ENCODE measurements around the gene KAT8.
A peak's percentile ranks its signal among the peaks of the same experiment; 100 is the strongest.
"Not testable (repeated sequence)": the region's sequence is repeated elsewhere in the genome, so short reads cannot be mapped to it uniquely, and the experiment has no call there.

KAT8 gene

DNA sequence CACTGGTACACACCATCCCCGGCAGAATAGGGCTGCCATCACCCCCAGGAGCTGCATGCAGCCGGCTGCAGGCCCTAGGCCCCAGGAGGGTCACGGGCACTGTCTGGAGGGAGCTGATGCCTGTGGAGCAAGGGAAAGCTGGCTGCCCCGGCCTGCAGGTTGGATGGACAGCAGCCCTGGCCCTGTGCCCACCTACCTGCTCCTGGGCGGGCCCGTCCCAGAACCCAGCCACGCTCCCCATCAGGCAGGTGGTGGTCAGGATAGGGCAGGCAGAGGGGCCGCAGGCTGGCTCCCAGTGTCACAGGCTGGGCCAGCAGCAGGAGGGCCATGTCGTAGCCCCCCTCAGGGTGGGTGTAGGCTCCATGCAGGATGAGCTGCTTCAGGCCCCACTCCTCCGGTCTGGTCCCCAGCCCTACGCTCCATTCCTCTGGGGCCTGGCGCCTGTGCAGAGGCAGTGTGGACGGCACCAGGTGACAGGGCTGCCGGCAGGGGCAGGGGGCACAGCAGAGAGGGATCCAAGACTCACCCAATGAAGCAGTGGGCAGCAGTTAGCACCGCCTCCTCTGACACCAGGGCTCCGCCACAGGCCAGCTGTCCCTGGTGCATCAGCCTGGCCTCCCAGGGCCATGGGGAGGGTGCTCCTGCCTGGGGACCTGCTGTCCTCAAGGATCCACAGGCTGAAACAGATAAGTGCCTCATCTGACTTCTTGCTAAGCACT is 32.7 kb upstream of the KAT8 start:
- DNase-seq = no peak

DNA sequence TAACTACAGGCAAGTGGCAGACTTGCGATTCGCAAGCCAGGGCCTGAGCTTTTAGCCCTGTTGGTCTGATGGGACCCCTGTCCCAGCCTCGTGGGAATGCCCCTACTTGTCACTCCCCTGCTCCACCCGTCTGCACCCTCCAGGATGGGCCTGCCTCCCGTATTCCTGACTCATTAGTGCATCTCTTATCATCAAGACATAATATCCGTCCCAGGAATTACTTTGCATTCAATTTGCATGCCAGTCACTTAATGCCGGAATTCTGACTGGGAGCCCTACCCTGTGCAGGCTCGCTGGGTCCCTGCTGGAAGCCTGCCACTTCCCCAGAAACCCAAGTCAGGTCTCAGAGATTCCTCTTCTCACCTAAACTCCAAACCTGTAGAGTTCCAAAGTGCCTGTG is 32.1 kb upstream of the KAT8 start:
- DNase-seq = no peak

DNA sequence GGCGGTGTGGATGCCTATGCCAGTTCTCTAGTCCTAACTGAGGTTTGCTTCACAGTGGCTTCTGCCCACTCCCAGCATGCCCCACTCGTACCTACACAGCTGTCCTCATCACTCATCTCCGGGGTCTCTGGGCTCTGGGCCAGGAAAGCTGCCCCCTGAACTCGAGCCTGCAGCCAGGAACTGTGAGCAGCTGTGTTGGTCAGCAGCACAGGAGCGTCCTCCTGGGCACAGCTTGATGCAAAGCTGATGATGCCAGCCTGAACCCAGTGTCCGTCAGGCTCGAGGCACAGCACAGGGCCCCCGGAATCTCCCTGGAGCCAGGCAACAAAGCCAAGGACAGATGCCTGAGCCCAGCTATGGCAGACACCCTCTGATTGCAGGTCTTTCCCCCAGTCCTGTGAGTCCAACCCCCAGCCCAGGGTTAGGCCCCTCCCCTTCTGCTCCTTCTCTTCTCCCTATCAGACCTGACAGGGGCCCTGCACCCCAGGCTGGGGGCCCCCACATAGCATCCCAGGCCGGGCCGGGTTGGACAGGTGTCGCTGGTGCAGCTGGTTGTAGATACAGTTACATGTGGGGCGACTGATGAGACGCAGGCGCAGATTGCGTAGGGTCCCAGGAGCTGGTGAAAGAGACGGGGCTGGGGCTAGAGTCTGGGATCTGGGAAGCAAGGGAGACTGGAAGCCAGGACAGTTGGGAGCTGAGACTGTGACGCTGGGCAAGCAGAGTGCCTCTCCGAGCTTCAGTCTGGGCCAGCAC is 31.4 kb upstream of the KAT8 start:
- no peak for DNase-seq

DNA sequence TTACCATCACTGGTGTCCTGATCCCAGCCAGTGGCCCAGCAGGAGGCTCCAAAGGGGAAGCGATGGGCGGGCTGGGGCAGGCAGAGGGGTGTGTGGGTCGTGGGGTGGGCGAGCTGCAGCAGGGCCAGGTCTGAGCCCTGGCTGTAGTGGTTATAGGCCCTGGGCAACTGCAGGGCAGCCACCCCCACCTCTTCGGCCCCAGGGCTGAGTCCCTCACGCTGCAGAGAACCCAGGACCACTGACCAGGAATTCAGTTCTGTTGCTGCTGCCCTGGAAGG is 30.9 kb upstream of the KAT8 start:
- no peak for DNase-seq

DNA sequence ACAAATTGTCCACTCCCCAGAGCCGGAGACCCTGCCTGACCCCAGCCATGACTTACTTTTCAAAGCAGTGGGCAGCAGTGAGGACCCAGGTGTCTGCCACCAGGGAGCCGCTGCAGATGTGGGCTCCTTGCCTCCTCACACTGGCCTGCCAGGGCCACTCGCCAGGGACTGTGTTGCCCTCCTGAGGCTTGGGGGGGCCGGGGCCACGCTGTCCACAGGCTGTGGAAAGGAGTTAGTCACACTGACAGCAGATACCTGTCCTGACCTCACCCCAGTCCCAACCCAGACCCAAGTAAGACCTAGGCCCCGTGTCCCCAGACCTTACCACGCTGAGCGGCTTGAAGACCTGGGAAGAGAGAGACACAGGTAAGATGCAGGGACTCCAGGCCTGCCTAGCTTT is 30.0 kb upstream of the KAT8 start:
- no peak for DNase-seq

DNA sequence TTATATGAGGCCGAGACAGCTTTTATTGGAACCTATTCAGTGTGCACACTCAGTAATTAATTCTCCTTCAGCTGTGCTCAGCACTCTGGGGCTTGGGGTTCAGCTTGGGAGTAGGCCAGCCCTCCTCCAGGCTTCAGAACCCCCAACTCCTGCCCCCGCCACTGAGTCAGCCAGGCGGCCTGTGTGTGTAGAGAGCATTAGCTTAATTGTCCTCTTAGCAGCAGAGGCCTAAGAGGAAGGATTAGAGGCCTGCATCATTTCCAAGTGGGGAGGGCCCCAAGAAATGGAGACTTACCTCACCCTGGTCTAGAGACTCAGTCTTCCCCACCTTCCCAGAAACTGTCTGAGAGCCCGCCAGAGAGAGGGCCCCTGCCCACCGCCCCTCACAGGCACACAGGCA is 29.5 kb upstream of the KAT8 start:
- no peak for DNase-seq

DNA sequence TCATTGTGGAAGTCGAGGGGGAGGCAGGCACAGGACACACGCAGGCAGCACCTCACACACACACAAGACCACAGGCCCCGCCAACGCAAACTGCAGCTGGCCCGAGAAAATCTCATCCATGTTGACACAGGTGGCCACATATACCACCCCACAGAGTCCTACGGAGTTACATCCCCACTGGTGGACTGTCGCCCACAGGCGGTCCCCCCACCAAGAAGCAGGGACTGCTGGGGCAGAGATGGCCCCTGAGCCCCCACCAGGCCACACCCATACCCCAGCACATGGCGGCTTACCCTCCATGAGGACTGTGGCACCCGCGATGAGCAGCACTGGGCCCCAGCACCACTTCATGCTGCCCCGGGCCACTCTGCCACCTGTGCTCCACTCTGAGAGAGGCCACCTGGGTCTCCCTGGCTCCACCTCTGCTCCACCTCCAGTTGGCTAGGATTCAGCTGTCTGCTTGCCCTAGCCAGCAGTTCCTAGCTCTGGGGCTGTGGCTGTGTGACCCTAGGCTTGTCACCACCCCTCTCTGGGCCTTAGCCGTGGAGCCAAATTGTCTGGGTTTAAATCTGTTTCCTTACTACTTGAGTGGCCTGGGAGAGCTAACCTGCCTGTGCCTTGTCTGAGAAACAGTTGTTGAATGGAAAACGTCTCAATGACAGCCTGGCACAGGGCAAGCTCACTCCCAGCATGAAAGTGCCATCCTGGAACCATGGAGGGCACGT is 28.8 kb upstream of the KAT8 start, which contains the start of gene PRSS53:
Gene PRSS53, minus strand, starts transcription at position 485 of the 725 bp plus-strand sequence. Its CDS starts 134 bp downstream, at position 351.
- no peak for DNase-seq

DNA sequence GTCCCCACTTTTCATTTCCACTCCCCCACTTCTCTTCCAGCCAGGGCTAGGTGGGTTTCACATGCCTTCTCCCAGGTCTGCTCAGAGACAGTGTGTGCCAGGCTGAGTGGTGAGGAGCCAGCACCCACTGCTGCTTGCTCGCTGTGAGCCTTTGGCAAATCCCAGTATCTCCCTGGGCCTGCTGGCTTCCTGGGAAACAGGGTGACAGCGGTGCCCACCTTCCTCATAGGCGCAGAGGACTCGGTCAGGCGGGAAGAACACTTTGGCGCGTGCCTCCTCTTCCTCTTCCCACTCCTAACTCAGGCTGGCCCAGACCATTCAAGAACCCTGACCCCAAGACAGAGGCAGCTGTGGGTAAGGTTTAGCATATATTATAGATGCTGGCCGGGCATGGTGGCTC is 28.3 kb upstream of the KAT8 start:
- no peak for DNase-seq

DNA sequence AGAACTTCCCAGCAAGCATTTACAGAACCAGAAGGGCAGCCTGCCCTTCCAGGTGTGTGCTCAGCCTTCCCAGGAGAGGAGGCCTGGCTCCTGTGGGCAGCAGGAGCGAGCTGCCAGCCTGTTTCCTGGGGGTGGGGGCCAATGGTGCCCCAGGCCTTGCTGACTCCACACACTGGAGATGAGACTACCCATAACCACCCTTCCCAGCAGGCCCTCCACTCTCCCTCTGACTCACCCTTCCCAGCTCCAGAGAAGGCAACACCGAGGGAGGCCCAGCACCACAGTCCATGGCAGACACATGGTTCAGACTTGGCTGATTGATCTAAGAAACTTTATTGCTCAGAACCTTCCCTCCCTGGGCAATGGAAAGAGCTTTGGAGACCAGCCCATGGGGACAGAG is 26.9 kb upstream of the KAT8 start:
- no peak for DNase-seq

DNA sequence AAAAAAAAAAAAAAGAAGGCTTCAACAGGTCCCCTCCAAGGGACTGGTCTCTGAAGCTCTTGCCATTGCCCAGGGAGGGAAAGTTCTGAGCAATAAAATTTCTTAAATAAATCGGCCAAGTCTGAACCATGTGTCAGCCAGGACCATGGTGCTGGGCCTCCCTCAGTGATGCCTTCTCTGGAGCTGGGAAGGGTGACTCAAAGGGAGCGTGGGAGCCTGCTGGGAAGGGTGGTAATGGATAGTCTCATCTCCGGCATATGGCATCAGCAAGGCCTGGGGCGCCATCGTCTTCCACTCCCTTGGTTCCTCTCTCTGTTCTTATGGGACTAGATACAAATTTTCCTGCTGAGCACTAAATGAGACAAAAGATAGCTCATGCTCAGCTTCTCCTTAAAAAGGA is 25.1 kb upstream of the KAT8 start:
- no peak for DNase-seq

DNA sequence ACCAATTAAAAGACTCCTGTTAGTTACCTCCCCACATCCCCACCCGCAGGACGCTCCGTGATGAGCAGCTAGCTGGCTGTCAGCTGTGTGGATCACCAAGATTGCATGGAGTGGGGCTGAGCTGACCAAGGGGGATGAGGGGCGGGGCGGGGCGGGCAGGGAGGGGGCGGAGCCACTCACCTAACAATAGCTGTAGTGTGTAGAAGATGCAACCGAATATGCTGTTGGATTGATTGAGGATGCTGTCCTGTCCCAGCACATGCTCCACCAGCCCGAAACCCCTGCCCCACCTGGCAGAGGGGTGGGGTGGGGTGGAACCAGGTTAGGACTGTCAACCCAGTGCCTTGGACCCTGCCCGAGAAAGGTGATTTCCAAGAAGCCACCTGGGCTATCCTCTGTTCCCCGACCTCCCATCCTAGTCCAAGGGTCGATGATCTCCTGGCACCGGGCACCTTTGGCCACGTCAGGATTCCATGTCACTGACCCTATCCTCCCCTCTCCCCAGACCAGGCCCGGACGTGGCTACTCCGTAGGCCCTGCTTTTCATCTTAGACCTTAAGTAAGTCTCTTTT is 24.2 kb upstream of the KAT8 start:
- DNase-seq = no peak

DNA sequence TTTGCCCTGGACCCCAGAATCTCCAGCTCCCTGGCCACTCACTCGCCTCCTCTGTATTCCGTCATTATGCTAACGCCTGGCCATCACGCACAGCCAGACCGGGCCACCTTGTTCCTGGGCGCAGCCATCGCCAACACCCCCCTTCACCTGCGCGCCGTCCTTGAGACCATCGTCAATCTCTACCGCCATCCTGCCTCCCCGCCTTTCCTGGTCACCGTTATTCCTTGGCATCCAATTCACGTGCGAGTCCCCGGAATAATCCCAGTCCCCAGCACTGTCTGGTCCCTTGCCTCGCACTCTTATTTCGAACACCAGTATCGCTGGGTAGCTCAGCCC is 23.4 kb upstream of the KAT8 start:
- DNase-seq = no peak

DNA sequence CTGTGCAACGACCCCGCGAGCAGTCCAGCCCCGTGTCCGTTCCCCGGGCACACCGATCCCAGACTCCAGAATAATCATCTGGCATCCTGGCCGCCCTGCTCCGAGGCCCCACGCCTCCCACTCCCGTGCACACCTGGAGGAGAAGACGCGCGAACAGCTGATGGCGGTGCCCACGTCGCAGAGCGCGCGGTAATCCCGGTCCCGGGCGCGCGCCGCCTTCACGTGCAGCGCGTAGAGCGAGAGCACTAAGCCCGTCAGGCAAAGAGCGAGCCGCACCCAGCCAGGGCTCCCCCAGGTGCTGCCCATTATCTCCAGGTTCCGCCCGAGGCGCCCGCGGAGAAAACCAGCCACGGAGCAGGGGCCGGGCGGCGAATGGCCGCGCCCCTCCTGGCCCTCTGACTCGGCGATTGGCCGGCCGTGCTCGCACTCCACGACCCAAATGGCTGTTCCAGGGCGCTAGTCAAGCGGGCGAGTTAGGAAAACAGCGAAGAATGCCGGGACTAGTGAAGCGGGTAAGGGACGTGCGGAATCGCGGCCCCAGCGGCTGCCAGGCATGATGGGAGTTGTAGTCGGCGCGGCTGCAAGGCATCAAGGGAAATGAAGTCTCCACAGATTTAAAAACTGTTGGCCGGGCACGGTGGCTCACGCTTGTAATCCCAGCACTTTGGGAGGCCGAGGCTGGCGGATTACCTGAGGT is 22.9 kb upstream of the KAT8 start, which contains the start of gene VKORC1:
Gene VKORC1, minus strand, starts transcription at position 374 of the 697 bp plus-strand sequence. Its CDS starts 68 bp downstream, at position 306.
- peak; percentile 61 to 81 (median 71) for DNase-seq

DNA sequence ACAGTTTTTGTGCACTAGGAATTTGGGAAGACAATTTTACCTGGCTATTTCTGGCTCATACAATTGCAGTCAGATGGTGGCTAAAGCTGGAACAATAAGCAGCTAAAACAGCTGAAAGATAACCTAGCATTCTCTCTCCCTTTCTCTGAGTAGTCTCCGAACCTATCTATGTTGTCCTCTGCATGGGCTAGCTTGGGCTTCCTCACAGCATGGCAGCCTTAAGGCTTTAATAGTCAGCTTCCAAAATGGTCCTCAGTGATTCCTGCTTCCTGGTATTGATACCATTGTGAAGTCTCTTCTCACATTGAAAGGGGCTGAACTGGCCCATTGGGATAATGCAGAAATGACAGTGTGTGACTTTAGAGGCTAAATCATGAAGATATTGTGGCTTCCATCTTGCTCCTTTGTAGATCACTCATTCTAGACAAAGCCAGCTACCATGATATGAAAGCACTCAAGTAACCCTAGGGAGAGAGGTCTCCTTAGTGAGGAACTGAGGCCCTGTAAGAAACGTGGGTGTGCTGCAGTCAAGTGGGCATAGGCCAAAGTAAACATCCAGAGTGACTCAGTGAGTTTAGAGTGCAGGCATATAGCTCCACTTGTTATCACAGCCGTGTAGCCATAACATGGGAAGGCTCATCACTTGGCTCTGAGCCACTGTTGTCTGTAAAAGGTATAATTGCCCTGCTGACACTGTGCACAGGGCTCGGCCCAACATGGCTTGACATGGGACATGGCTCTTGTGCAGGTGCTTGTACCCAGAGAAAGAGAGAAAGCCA is 17.4 kb upstream of the KAT8 start:
- no peak for DNase-seq

DNA sequence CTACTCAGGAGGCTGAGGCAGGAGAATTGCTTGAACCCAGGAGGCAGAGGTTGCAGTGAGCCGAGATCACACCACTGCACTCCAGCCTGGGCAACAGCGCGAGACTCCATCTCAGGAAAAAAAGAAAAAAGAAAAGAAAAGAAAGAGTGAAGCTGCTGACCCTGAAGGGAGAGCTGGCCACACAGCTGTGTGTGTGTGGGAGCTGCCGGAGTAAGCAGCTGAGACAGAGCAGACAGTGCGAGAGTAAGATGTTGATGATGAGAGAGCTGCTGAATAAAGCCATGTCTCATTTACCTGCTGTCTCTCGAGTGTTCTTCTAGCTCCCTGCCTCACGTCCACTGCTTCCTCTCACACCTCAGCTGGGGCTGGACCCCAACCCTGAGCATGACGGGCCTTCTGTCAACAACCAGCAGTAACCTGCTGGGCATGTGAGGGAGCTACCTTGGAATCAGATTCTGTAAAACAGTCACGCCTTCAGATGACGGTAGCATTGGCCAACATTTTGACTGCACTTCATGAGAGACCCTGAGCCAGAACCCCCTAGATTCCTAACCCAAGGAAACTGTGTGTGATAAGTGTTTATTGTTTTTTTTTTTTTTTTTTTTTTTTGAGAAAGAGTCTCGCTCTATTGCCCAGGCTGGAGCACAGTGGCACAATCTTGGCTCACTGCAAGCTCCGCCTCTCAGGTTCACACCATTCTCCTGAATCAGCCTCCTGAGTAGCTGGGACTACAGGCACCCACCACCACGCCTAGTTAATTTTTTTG is 16.4 kb upstream of the KAT8 start:
- not testable (repeated sequence) for DNase-seq

DNA sequence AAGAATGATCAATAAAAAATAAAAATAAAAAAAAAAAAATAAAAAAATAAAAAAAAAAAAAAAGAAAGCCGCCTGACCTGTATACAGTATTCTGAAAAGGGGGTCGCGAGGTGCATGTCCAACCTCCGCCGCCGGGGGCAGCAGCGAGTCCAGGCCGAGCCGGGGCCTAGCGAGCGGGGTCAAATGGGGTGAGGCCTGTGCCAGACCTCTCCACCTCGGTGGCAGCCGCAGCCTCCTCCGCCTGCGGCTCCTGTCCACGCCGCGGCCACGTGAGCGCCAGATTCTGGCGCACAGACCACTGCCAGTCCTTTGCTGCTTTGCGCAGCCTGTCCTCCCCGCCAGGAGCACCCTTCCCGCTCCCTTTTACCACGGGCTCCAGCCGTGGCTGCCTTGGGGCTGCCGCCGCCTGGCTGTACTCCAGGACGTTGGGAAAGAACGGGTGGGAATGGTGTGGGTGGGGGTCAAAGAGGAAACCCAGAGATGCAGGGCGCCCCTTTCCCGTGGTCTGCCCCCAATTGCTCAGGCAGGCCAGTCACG is 11.7 kb upstream of the KAT8 start:
- DNase-seq = peak; percentile 50 to 73 (median 68)

DNA sequence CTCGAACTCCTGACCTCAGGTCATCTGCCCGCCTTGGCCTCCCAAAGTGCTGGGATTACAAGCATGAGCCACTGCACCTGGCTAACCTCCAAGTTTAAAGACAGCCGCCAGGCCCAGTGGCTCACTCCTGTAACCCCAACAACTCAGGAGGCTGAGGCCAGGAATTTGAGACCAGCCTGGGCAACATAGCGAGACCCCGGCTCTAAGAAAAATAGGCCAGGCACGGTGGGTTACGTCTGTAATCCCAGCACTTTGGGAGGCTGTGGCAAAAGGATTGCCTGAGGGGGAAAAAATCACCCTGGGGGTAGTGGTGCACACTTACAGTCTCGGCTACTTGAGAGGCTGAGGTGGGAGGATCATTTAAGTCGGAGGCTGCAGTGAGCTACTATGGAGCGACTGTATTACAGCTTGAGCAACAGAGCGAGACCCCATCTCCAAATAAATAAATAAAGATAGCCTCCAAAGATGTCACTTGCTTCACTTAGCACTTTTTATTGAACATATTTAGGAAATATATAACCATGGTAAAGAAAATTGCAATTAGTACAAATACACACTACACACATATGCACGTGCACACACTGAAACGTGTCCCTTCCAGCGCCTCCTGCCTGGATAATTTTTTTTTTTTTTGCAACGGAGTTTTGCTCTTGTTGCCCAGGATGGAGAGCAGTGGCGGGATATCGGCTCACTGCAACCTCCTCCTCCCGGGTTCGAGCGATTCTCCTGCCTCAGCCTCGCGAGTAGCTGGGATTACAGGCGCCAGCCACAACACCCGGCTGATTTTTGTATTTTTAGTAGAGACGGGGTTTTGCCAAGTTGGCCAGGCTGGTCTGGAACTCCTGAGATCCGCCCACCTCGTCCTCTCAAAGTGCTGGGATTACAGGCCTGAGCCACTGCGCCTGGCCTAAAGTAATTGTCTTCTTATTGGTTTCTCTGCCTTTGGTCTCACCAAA is 10.7 kb upstream of the KAT8 start:
- DNase-seq = no peak

DNA sequence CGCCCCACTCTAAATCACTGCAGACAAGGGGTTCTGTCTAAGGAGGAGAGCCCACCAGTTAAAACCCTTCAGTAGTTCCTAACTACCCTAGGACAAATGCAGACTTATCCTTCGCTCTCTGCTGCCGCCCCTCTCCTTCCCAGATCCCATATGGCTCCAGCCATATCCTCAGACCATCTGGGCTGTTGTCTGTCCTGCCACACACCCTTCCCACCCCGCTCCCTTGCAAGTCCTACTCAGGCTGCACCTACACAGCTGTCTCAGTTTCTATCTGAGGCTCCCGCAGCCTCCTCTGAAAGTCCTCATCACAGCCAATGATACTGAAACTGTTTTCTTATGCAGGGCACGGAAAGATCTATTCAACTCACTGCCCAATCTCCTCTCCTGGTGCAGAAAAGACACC is 10.0 kb upstream of the KAT8 start:
- DNase-seq = no peak

DNA sequence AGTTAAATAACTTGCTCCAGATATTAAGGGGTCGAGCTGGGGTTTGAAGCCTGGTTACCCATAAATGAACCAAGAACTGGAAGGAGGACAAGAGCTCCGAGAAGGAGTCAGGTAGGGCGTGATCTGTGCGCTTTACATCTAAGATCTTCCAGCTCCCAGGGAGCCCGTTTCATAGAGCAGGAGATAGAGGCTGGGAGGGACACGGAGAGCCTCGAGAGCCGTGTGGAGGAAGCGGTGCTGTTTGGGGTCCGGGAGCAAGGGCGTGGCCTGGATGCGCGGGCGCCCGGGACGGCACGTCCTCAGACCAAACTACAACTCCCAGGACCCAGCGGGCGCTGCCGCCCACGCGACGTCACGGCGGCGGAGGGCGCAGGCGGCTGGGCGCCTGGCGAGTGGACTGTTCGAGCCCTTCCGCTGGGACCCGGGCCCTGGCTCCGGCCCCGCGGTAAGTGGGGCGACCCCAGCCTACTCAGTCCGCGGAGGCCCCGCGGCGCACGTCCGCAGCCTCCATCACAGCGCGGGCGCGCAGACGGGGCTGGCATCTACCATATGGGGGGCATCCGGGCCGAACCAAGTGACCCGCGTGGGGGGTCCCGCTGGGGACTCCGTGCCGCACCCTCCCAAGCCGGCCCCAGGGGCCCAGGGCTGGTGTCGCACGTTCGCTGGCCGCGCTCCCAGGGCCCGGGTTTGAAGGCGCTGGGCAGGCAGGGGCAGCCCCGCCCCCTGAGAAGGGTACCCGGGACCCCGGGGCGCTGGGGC is 9.2 kb upstream of the KAT8 start, which contains the start of gene BCKDK:
Gene BCKDK, plus strand, starts transcription at position 352 of the 759 bp plus-strand sequence. CDS start 838 bp downstream, outside the sequence.
- DNase-seq = peak; percentile 15 to 48 (median 26)
